A549 (cell line): Measurements from ENCODE around the gene ACSL4. TPM values are rescaled to one million over a fixed set of nuclear protein-coding genes. Genes with fewer than 3 reads are reported as not detected.

ENCODE experiments used
- ATAC-seq, 2 experiments: fragments of 200-7000 bp in 1 of 2; fragments of >200 bp in 1 of 2; cut with Nextera tagmentation in 1 of 2; cut with Tn5 transposase in 1 of 2; 3 replicates each; pipeline versions ENCODE4 v1.8.0 to v1.9.1; 2018 to 2020; ENCODE audit warnings: mild to moderate bottlenecking in 1 of 2, moderate library complexity in 1 of 2
- CTCF ChIA-PET: fragments of 300-600 bp; sonication (Branson Sonifier 250); formaldehyde crosslinking; extraction: SDS; loops from one replicate; lab custom pipeline; 2021; ENCODE audit warnings: antibody characterized with exemption, inconsistent platforms; lab: Yijun Ruan, JAX
- POLR2A ChIA-PET: fragments of 350-600 bp; formaldehyde crosslinking; extraction: SDS; loops from one replicate; lab custom pipeline; 2021; ENCODE audit warnings: antibody characterized with exemption, inconsistent platforms; lab: Yijun Ruan, JAX
- DNase-seq, 2 experiments: peaks; one replicate each; pipeline versions ENCODE4 v3.0.0 to v3.0.0-alpha.2; 2011 to 2016; ENCODE audit warnings: low read depth in 1 of 2, low spot score in 1 of 2
- FAIRE-seq: peaks from 2 replicates; lab custom pipeline; 2011; peaks lifted over from hg19 to GRCh38; lab: Jason Lieb, UNC
- H3K27ac ChIP-seq, 2 experiments: fragments of >200 bp; sonication (Bioruptor Twin); formaldehyde crosslinking; 3 replicates each; pipeline ENCODE4 v1.5.1; 2016 to 2017
- H3K4me1 ChIP-seq: fragments of >200 bp; sonication (Bioruptor Twin); formaldehyde crosslinking; 3 replicates; pipeline ENCODE4 v1.6.1; 2016
- H3K4me2 ChIP-seq: fragments of >200 bp; sonication (Bioruptor Twin); formaldehyde crosslinking; 3 replicates; pipeline ENCODE4 v1.6.1; 2016
- H3K4me3 ChIP-seq: fragments of >200 bp; sonication (Bioruptor Twin); formaldehyde crosslinking; 3 replicates; pipeline ENCODE4 v1.5.1; 2016
- H3K9me3 ChIP-seq: fragments of >200 bp; sonication (Bioruptor Twin); formaldehyde crosslinking; 3 replicates; pipeline ENCODE4 v1.6.1; 2016
- CHD2 ChIP-seq: fragments of 150-350 bp; IDR thresholded peaks from 2 replicates; pipeline ENCODE4 v1.6.1; 2014; ENCODE audit warnings: low read length; ENCODE audit not compliant: partially characterized antibody
- E2F6 ChIP-seq: IDR thresholded peaks from 2 replicates; pipeline ENCODE4 v1.6.1; 2012; ENCODE audit warnings: low read depth, borderline replicate concordance
- FOSB ChIP-seq: fragments of 250-450 bp; sonication (Bioruptor Pico); IDR thresholded peaks from 2 replicates; pipeline ENCODE4 v1.5.0; 2020; ENCODE audit warnings: mild to moderate bottlenecking, moderate library complexity
- FOSL2 ChIP-seq, 2 experiments: fragments of 450-650 bp in 1 of 2; fragments of >200 bp in 1 of 2; sonication (Bioruptor Twin) in 1 of 2; formaldehyde crosslinking; IDR thresholded peaks; 2 replicates each; pipeline versions ENCODE4 v1.5.0 to v1.6.1; 2016 to 2020; ENCODE audit warnings: mild to moderate bottlenecking in 1 of 2, moderate library complexity in 1 of 2
- GATA3 ChIP-seq: IDR thresholded peaks from 2 replicates; pipeline ENCODE4 v1.6.1; 2012; ENCODE audit warnings: borderline replicate concordance
- HEYL ChIP-seq: fragments of 250-450 bp; sonication (Bioruptor Pico); IDR thresholded peaks from 2 replicates; pipeline ENCODE4 v1.8.0; 2021; ENCODE audit warnings: mild to moderate bottlenecking, moderate library complexity
- JUN ChIP-seq, 2 experiments: fragments of >200 bp; sonication (Bioruptor Twin); formaldehyde crosslinking; IDR thresholded peaks; 2 replicates in 1 of 2; 3 replicates in 1 of 2; pipeline ENCODE4 v1.6.1; 2016 to 2017
- JUNB ChIP-seq: fragments of >200 bp; sonication (Bioruptor Twin); formaldehyde crosslinking; IDR thresholded peaks from 2 replicates; pipeline ENCODE4 v1.6.1; 2016
- KDM5A ChIP-seq: fragments of 200-600 bp; sonication (generic); IDR thresholded peaks from 2 replicates; pipeline ENCODE4 v1.6.1; 2016; ENCODE audit warnings: antibody characterized with exemption, mild to moderate bottlenecking
- MAZ ChIP-seq: fragments of 150-350 bp; IDR thresholded peaks from 2 replicates; pipeline ENCODE4 v1.6.1; 2014; ENCODE audit warnings: antibody characterized with exemption, low read depth, low read length, borderline replicate concordance
- MYC ChIP-seq: IDR thresholded peaks from 2 replicates; pipeline ENCODE4 v1.6.1; 2012; ENCODE audit warnings: mild to moderate bottlenecking, inconsistent platforms, low read length, improper control_type of control experiment, borderline replicate concordance
- NFE2L2 ChIP-seq: fragments of 150-350 bp; conservative IDR thresholded peaks from 2 replicates; pipeline ENCODE4 v1.6.1; 2014; ENCODE audit warnings: low read length
- NPAS2 ChIP-seq: fragments of 250-450 bp; sonication (Bioruptor Pico); IDR thresholded peaks from 2 replicates; pipeline ENCODE4 v1.8.0; 2022; ENCODE audit warnings: mild to moderate bottlenecking, moderate library complexity, borderline replicate concordance
- NR3C1 ChIP-seq: fragments of >200 bp; sonication (Bioruptor Twin); formaldehyde crosslinking; IDR thresholded peaks from 3 replicates; pipeline ENCODE4 v1.6.1; 2017
- PBX3 ChIP-seq: IDR thresholded peaks from 2 replicates; pipeline ENCODE4 v1.6.1; 2012
- PHF8 ChIP-seq: fragments of 200-600 bp; sonication (generic); IDR thresholded peaks from 2 replicates; pipeline ENCODE4 v1.6.1; 2016; ENCODE audit warnings: low read depth, mild to moderate bottlenecking, antibody characterized with exemption, moderate library complexity, borderline replicate concordance
- POLR2A ChIP-seq: IDR thresholded peaks from 2 replicates; pipeline ENCODE4 v1.6.1; 2012; ENCODE audit warnings: mild to moderate bottlenecking, low read length
- POLR2AphosphoS2 ChIP-seq: conservative IDR thresholded peaks from 2 replicates; pipeline ENCODE4 v1.6.1; 2012; ENCODE audit warnings: low read length, improper control_type of control experiment, inconsistent platforms
- RAD21 ChIP-seq, 2 experiments: fragments of >200 bp in 1 of 2; sonication (Bioruptor Twin) in 1 of 2; formaldehyde crosslinking in 1 of 2; IDR thresholded peaks in 1 of 2; conservative IDR thresholded peaks in 1 of 2; 2 replicates in 1 of 2; 3 replicates in 1 of 2; pipeline ENCODE4 v1.6.1; 2012 to 2018; ENCODE audit warnings: inconsistent platforms in 1 of 2
- RARB ChIP-seq: fragments of 250-450 bp; sonication (Bioruptor Pico); IDR thresholded peaks from 2 replicates; pipeline ENCODE4 v1.8.0; 2021; ENCODE audit warnings: mild to moderate bottlenecking, moderate library complexity
- RFX5 ChIP-seq: fragments of 450-650 bp; IDR thresholded peaks from 2 replicates; pipeline ENCODE4 v1.7.1; 2014; ENCODE audit warnings: antibody characterized with exemption, mild to moderate bottlenecking, moderate library complexity
- TFCP2L1 ChIP-seq: fragments of 250-450 bp; sonication (Bioruptor Pico); IDR thresholded peaks from 2 replicates; pipeline ENCODE4 v1.5.0; 2021; ENCODE audit warnings: mild to moderate bottlenecking
- ZFP36 ChIP-seq: fragments of 450-650 bp; IDR thresholded peaks from 2 replicates; pipeline ENCODE4 v1.6.1; 2014; ENCODE audit warnings: borderline replicate concordance; ENCODE audit not compliant: partially characterized antibody
- WGBS: methylation state at CpG from one replicate; pipeline ENCODE4 v1.1.6; 2017; ENCODE audit errors: missing lambda C conversion rate; 5-methylcytosine and 5-hydroxymethylcytosine counted together
- polyA plus RNA-seq, 4 experiments: library from polyadenylated mRNA; depleted of rRNA in 3 of 4; stranded (reverse); fragments of >200 nt; fragmentation: RNase III in 1 of 4; extraction: RNeasy Plus Mini Kit Qiagen cat#74134 plus additional on column Dnase treatment in 1 of 4; gene quantifications; 2 replicates in 3 of 4; 3 replicates in 1 of 4; pipeline ENCODE4 v1.2.3, GENCODE V29; 2011 to 2017
- TF ChIP-seq, protein P1 (sequence below): fragments of >200 bp; sonication (Bioruptor Twin); formaldehyde crosslinking; IDR thresholded peaks from 2 replicates; pipeline ENCODE4 v1.6.1; 2016
- TF ChIP-seq, protein P2 (sequence below): fragments of 200-600 bp; sonication (generic); IDR thresholded peaks from 2 replicates; pipeline ENCODE4 v1.6.1; 2016; ENCODE audit warnings: antibody characterized with exemption, mild to moderate bottlenecking, moderate library complexity
- TF ChIP-seq, protein P3 (sequence below): fragments of 450-650 bp; IDR thresholded peaks from 2 replicates; pipeline ENCODE4 v1.6.1; 2014; ENCODE audit warnings: antibody characterized with exemption

The ACSL4 gene
- polyA plus RNA-seq, 2 of the 4 experiments (the other 2 are of a cell fraction), result 31.6 to 36.8 TPM

DNA sequence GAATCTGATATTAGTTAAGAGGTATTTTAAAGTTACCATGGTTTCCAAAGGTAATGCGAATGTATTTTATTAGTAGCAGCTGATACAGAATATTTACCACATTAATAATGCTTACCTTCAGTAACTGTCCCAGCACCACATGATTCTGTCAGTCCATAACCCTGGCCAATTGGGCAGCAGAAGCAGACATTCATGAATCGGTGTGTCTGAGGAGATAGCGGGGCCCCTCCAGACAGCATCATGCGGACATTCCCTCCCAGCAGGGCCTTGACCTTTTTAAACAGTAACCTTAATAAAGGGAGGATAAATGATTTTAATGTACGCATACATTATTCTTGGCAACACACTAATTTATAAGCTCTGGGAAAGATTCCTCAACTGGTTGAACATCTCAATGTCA is 65.1 kb downstream of the ACSL4 start:
- POLR2A ChIA-PET, result no interaction called here
- WGBS, result 93% methylated on average over 5 of the region's 5 CpGs
- H3K4me2 ChIP-seq, result no peak overlapping the region
- CTCF ChIA-PET, result no interaction called here
- FAIRE-seq (no peak), ATAC-seq (no peak), DNase-seq (no peak)
- H3K9me3 ChIP-seq, result no peaks in the 10 kb centered on the region
- H3K4me3 ChIP-seq, result no peak overlapping the region
- no peak overlapping the region for H3K27ac ChIP-seq
- no peak for TF ChIP-seq ZFP36
- no peak for TF ChIP-seq E2F6
- no peak for TF ChIP-seq RAD21 (conservative IDR thresholded peaks at IDR 0.05 in 1 of 2, IDR thresholded peaks at IDR 0.05 in 1 of 2)
- no peak for TF ChIP-seq PBX3
- no peak for TF ChIP-seq KDM5A
- TF ChIP-seq JUNB, result no peak
- TF ChIP-seq, protein P1, sequence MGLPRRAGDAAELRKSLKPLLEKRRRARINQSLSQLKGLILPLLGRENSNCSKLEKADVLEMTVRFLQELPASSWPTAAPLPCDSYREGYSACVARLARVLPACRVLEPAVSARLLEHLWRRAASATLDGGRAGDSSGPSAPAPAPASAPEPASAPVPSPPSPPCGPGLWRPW, result no peak
- TF ChIP-seq PHF8, result no peak
- no peaks in the 10 kb centered on the region for H3K4me1 ChIP-seq

DNA sequence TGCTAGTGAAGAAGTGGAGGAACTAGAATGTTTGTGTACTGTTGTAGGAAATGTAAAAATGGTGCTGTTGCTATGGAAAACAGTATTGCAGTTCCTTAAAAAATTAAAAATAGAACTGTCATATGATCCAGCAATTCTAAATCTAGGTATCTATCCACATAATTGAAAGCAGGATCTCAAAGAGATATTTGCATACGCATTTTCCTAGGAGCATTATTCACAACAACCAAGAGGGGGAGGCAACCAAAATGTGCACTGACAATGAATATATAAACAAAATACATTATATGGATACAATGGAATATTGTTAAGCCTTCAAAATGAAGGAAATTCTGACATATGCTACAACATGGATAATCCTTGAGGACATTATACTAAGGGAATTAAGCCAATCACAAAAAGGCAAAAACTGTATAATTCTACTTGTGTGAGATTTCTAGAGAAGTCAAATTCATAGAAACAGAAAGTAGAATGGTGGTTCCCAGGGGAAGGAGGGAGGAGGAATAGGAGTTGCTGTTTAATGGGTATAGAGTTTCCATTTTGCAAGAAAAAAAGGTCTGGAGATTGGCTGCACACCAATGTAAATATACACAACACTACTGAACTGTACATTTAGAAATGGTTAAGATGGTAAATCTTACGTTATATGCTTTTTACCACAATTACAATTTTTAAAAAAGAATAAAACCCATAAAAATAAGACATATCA is 72.5 kb downstream of the ACSL4 start:
- 87% methylated on average over 2 of the region's 2 CpGs for WGBS
- FAIRE-seq (peak; percentile 78), DNase-seq (no peak), ATAC-seq (no peak)
- Histone ChIP-seq H3K4me3 (no peak overlapping the region), H3K27ac (no peak overlapping the region), H3K9me3 (no peaks in the 10 kb centered on the region), H3K4me1 (no peaks in the 10 kb centered on the region), H3K4me2 (no peak overlapping the region)
- ChIA-PET CTCF (no interaction called here), POLR2A (no interaction called here)
- TF ChIP-seq NPAS2 (CRISPR knock-in tag), result no peak
- no peak for TF ChIP-seq RFX5
- no peak for TF ChIP-seq TFCP2L1 (CRISPR knock-in tag)
- TF ChIP-seq FOSB (CRISPR knock-in tag), result no peak
- no peak for TF ChIP-seq MYC
- no peak for TF ChIP-seq RARB (CRISPR knock-in tag)
- TF ChIP-seq, protein P2, sequence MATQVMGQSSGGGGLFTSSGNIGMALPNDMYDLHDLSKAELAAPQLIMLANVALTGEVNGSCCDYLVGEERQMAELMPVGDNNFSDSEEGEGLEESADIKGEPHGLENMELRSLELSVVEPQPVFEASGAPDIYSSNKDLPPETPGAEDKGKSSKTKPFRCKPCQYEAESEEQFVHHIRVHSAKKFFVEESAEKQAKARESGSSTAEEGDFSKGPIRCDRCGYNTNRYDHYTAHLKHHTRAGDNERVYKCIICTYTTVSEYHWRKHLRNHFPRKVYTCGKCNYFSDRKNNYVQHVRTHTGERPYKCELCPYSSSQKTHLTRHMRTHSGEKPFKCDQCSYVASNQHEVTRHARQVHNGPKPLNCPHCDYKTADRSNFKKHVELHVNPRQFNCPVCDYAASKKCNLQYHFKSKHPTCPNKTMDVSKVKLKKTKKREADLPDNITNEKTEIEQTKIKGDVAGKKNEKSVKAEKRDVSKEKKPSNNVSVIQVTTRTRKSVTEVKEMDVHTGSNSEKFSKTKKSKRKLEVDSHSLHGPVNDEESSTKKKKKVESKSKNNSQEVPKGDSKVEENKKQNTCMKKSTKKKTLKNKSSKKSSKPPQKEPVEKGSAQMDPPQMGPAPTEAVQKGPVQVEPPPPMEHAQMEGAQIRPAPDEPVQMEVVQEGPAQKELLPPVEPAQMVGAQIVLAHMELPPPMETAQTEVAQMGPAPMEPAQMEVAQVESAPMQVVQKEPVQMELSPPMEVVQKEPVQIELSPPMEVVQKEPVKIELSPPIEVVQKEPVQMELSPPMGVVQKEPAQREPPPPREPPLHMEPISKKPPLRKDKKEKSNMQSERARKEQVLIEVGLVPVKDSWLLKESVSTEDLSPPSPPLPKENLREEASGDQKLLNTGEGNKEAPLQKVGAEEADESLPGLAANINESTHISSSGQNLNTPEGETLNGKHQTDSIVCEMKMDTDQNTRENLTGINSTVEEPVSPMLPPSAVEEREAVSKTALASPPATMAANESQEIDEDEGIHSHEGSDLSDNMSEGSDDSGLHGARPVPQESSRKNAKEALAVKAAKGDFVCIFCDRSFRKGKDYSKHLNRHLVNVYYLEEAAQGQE, result no peak
- no peak for TF ChIP-seq PHF8
- TF ChIP-seq NR3C1, result no peak
- no peak for TF ChIP-seq HEYL
- no peak for TF ChIP-seq CHD2
- no peak for TF ChIP-seq POLR2A
- TF ChIP-seq, protein P3, sequence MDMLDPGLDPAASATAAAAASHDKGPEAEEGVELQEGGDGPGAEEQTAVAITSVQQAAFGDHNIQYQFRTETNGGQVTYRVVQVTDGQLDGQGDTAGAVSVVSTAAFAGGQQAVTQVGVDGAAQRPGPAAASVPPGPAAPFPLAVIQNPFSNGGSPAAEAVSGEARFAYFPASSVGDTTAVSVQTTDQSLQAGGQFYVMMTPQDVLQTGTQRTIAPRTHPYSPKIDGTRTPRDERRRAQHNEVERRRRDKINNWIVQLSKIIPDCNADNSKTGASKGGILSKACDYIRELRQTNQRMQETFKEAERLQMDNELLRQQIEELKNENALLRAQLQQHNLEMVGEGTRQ, result no peak
- no peak for TF ChIP-seq GATA3
- no peak for TF ChIP-seq JUN (IDR thresholded peaks at IDR 0.05)
- no peak for TF ChIP-seq MAZ
- no peak for TF ChIP-seq FOSL2 (IDR thresholded peaks at IDR 0.05)
- TF ChIP-seq FOSL2 (CRISPR knock-in tag; IDR thresholded peaks at IDR 0.05), result no peak
- TF ChIP-seq POLR2AphosphoS2, result no peak
- TF ChIP-seq NFE2L2, result no peak
